ENCODE results near the gene PTPRR.
"Not testable (repeated sequence)": the region's sequence is repeated elsewhere in the genome, so short reads cannot be mapped to it uniquely, and the experiment has no call there.

The PTPRR gene

GRCh38 chr12:70840656-70841350 is 79.7 kb downstream of the PTPRR start:
- no peak for DNase-seq (ENCODE audit: low spot score)

DNA sequence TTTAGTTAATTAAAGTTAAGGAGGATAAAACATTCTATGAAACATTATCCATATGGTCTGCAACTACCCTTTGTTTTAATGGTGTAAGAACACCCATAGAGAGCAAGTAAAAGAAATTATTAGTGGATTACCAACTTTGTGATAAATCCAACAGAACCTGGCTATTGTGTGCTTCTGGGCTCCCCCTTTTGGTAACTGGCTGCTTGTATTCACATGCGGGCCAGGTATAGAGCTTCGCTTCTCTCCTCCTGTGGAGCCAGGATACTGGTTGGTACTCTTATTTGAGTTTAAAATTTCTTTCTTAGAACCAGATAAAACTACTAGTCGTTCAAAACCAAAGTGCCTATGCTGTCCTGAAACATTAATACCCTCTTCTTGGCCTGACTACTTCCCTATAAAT is 81.0 kb downstream of the PTPRR start:
- no peak for DNase-seq (ENCODE audit: low spot score)

DNA sequence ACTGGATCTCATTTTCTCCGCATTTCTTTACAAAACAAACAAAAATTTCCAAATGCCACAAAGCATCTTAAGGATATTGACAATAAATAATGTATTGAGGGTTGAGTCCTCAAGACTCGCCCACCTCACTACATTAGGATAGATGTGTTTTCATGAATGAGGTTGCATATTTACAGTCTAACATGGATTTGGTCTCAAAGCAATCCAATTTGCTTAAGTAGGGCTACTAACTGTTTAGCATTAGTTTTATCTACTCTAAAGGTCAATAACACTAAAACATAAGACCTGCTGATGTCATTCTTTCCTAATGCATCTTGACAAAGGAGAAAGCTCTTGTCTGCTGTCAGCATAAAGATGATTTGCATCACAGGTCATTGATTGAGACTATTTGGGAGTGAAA is 82.4 kb downstream of the PTPRR start:
- no peak for DNase-seq (ENCODE audit: low spot score)

DNA sequence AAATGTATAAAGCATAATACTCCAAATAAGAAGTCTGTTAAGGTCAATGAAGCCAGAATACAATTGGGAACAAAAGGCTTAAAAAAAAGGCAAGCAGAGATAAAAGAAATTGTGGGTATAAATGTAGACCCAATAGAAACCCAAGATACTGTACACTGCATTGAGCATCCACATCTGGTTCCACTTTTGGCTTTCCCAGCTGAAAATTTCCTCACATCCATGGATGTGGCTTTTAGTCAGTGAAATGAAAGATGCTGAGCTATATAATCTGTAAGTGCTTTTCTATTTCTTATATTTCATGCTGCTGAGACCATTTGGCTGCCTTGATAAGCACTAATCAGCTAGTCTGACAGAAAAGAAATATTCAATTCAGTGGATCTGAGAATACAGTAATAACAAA is 83.5 kb downstream of the PTPRR start:
- DNase-seq (ENCODE audit: low spot score) = no peak

- no peak for DNase-seq (ENCODE audit: low spot score)
Measured at GRCh38 chr12:70835948-70836347, 84.6 kb downstream of the PTPRR start.

DNA sequence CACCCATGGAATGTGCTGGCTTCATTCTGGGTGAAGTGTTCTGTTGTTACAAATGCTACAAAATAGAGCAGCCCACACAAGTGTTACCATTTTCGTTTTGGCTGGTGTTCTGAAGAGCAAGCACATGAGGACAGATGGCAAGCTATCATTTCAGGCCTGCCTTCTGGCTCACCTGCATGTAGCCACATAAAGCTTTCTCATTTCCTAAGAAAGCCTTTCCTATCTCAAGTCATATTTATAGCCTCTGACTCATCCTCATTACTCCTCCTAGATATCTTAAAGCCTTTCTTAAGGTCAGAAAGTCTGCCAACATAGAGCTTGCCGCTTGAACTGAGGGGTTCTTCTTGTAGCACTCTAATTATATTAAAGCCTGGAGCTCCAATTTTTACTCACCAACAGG is 89.0 kb downstream of the PTPRR start:
- no peak for DNase-seq (ENCODE audit: low spot score)

DNA sequence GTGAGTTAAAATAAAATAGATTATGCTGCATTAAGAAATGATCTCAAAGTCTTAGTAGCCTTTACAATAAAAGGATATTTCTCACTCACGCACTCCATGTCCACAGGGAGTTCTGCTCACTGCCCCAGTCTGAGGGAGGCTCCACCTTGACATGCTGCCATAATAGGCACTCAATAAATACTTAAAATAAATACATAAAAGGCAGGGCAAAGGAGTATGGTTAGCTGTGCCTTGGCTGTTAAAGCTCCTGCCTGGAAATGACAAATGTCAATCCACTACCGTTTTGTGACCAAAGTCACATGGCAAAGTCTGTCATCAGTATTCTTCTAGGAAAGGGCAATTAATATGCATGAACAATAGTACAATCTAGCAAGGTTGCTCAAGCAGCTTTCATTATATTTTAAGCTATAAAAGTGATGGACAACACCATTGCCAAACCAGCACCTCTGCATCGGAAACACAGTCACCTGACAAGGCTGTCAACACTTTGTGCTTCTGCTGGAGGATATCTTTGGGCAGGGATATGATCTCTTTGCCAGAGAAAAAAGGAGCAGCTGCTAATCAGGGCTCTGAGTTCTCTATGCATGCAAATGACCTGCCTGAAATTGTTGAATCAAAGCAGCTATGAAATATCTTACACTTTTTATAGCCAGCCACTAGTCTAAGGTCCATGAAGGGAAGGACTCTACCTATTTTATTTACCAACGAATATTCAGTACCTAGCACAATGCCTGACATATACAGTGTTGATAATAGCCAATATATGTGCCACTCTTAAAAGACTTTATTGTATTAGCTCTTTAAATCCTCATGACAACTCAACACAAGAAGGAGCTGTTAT is 90.1 kb downstream of the PTPRR start:
- no peak for DNase-seq (ENCODE audit: low spot score)

GRCh38 chr12:70829070-70829469 is 91.5 kb downstream of the PTPRR start:
- DNase-seq (ENCODE audit: low spot score) = no peak

GRCh38 chr12:70828351-70828750 is 92.2 kb downstream of the PTPRR start:
- no peak for DNase-seq (ENCODE audit: low spot score)

DNA sequence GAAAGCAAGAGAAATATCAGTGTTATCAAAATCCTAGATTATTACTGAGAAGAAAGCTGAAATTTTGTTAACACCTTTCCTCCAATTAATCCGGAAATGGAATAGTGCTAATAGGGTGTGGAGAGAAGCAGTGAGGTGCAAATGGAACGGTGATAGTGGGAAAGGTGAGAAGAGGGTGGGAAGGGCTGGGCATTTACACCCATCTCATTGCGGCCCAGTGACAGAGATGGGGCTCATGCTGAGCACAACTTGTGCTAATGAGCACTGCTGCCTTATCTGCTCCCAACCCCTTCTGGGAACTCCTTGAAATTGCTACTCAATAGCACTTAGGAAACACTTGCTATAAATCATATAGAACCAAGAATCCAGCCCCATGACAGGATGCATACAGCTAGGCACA is 94.4 kb downstream of the PTPRR start:
- DNase-seq (ENCODE audit: low spot score) = no peak

- DNase-seq (ENCODE audit: low spot score) = no peak
Measured at GRCh38 chr12:70824511-70824910, 96.0 kb downstream of the PTPRR start.

DNA sequence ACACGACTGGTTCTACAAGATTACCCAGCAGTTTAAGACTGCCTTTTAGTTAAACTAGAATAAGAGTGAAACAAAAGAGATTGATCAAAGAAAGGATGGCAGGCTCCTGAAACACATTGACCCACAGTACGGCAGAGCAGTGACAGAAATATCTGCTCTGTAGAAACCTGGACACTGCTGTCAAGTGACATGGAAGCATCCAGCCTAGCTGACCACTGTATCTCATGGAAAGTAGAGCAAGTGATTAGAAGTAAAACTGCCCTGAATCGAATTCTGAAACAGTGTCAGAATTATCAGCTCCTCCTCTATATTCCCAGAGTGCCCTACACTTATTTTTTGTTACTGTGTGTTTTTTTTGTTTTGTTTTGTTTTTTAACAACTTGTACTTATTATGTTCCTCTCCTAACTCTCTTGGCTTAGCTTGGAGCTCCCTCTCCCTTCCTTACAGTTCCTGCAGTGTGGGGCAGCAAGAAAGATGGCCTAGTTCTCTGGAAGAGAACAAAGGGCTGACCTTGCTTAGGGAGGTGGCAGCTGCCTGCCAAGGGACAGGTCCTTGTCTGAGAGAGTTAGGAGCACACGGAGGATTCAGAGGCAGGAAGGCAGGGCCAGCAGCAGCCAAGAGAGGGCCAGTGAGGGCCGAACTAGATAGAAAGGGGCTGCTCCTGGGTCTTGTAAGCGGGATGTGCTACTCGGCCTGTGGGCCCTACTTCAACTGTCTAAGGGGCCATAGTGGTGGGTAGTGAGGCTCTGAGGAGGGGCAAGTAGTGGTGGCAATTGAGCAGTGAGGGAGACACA is 97.2 kb downstream of the PTPRR start:
- no peak for DNase-seq (ENCODE audit: low spot score)

DNA sequence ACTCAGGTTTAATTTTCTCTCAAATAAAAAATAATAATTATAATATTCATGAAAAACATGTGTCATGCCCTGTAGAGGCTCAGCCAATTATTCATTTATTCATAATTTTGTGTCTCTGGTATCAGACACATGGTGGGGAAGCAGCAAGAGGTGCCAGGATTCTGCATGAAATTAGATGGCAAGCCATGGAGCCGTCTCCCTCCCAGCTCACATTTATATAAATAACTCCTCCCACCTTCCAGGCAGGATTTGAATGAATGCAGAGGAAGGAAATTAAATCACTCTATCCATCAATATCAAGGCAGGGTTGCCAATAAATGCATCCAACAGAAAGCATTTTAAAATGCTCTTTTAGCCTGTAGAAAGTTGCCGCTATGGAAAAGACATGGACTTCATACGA is 98.1 kb downstream of the PTPRR start:
- DNase-seq (ENCODE audit: low spot score) = no peak

- no peak for DNase-seq (ENCODE audit: low spot score)
Measured at GRCh38 chr12:70815971-70816391, 104.6 kb downstream of the PTPRR start.

GRCh38 chr12:70815056-70815455 is 105.5 kb downstream of the PTPRR start:
- no peak for DNase-seq (ENCODE audit: low spot score)

DNA sequence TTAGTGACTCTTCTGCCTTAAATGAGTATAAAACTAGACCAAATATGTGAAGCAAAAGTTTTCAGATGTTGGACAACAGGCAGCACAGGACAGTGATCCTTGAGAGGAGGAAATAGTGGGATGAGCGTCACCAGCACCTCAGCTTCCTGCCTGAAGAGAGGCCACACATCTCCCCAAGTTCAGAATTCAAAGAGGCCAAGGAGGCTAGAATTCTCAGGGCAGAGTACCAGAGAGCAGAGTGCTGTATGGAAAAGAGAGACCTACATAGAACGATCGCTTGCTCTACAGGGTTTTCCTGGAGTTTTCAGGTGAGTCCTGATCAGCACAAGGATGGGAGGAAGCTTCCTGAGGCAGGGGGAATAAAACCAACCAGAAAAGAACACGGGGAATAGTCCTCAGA is 107.0 kb downstream of the PTPRR start:
- DNase-seq (ENCODE audit: low spot score) = no peak

DNA sequence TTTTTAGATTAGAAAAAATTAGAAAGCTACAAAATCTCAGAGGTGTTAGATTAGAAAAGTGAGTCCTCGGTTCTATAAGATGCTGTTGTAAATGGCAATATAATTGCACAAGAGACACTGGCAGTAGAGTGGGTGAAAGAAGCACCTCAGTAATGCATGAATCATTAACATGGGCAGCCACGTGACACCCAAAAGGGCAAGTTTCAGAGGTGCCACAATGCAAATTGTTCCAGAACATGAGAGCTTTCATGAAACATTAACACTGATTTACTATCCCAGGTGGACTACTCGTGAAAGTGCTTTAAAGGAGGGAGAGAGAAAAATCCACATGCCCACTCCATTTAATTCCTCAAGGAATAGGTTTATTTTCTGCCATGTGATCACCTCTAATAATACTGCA is 108.4 kb downstream of the PTPRR start:
- no peak for DNase-seq (ENCODE audit: low spot score)

DNA sequence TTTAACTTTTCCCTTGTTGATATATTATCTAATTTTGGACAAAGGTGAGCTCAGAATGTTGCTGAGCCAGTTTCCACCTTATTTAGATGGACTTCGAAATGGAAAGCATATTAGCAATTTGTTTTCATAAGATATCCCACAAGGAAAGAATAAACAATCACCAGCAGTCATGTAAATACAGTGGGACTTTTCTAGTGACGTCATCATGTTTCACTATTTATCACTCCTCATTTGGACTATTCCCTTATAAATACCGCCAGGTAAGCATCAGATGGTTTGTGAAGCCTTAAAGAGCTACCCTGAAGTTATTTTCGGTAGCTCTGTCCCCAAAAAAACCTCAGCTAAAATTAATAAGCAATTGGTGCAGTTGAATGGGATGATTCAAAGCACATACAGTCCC is 110.7 kb downstream of the PTPRR start:
- DNase-seq (ENCODE audit: low spot score) = no peak

DNA sequence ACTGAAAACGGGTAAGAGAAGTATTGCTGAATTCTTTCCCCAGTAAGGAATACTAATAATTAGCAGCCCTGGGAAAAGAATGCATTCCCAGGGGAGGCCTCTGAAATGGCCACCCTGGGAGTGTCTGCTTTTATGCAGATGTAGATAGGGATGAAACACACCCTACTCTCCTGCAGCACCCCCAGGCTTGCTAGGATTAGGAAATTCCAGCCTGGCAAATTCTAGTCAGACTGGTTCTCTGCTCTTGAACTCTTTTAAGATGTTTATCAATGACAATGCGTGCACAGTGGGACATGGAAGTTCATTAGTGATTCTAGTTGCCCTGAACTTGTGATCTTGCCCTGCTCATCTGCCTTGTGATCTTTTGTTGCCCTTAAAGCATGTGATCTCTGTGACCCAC is 112.5 kb downstream of the PTPRR start:
- not testable (repeated sequence) for DNase-seq (ENCODE audit: low spot score)

DNA sequence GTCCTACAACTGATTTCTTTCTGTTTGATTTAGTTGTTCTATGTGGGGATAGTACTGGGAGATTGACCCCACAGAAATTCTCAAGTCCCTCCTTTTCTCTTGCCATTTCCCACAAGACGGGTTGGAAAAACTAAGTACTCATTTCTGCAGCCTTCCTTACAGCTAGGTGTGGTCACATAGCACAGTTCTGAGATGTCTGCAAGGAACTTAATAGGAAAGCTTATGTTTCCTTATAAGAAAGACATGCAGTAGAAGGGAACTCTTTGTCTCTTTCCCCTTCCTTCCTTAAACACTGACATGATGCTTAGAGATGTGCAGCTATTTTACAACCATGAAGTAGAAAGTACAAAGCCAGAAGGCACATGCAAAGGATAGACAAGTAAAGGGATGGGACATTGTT is 113.7 kb downstream of the PTPRR start:
- no peak for DNase-seq (ENCODE audit: low spot score)

DNA sequence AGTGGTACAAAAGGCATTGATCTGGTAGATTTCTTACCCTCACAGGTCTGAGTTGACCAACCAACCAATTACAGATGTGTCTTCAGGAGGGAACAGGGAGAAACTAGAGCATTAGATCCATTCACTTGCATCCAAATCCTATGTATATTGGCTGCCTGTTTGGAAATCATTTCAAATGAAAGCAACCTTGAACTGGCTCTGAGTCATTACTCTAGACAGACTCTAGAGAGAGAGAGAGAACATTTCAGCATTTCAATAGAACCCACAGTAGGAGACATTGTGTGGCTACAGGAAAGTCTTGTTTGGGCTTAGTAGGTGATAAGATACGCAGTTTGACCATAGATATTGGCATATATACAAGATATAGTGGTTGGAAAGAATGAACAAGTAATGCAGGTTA is 114.5 kb downstream of the PTPRR start:
- no peak for DNase-seq (ENCODE audit: low spot score)

- DNase-seq (ENCODE audit: low spot score) = no peak
Measured at GRCh38 chr12:70798016-70798783, 122.3 kb downstream of the PTPRR start.

Measured in AG08396 (cell line).